Measurements from ENCODE around the gene SLC49A3. TPM values are rescaled to one million over a fixed set of nuclear protein-coding genes. Genes with fewer than 3 reads are reported as not detected.

The SLC49A3 gene
- total RNA-seq, 4 donors from 2014 or later: 7.8 to 20.1 (median 14.4) TPM

- no peak for TF ChIP-seq CTCF (IDR thresholded peaks at IDR 0.05; ENCODE audit: low read depth)
Observed at GRCh38 chr4:656436-657337, 32.3 kb downstream of the SLC49A3 start.

- no peak for TF ChIP-seq CTCF (IDR thresholded peaks at IDR 0.05; ENCODE audit: low read depth)
Observed at GRCh38 chr4:655464-656151, 33.3 kb downstream of the SLC49A3 start.

- TF ChIP-seq CTCF (IDR thresholded peaks at IDR 0.05; ENCODE audit: low read depth): no peak
Observed at GRCh38 chr4:654871-655463, 34.0 kb downstream of the SLC49A3 start.

- no peak for TF ChIP-seq CTCF (IDR thresholded peaks at IDR 0.05; ENCODE audit: low read depth)
Observed at GRCh38 chr4:654503-654845, 34.5 kb downstream of the SLC49A3 start.

GRCh38 chr4:653831-654502 lies 35.0 kb downstream of the SLC49A3 start:
- TF ChIP-seq CTCF (IDR thresholded peaks at IDR 0.05; ENCODE audit: low read depth): no peak

GRCh38 chr4:653080-653821 lies 35.7 kb downstream of the SLC49A3 start:
- no peak for TF ChIP-seq CTCF (IDR thresholded peaks at IDR 0.05; ENCODE audit: low read depth)

Data from subcutaneous adipose tissue (tissue), 4 donors.